NCI-H2196 treated with DMSO at 0.1 percent for 48 hours (cell line): ENCODE data around the gene DAAM2.

Experiments
- DNase-seq: peaks from one replicate; lab custom pipeline; 2025; ENCODE audit not compliant: unreplicated experiment; lab: John Stamatoyannopoulos, UW

The DAAM2 gene

GRCh38 chr6:39843305-39844020 is 51.3 kb downstream of the DAAM2 start:
- no peak for DNase-seq

GRCh38 chr6:39844866-39845265 is 52.7 kb downstream of the DAAM2 start:
- DNase-seq: no peak

GRCh38 chr6:39847221-39847620 is 55.0 kb downstream of the DAAM2 start:
- no peak for DNase-seq

- no peak for DNase-seq
These were observed 56.0 kb downstream of the DAAM2 start for GRCh38 chr6:39848171-39848570.

GRCh38 chr6:39849228-39849627 is 57.1 kb downstream of the DAAM2 start:
- no peak for DNase-seq

GRCh38 chr6:39849764-39850163 is 57.6 kb downstream of the DAAM2 start:
- DNase-seq: no peak

GRCh38 chr6:39850736-39851297 is 58.6 kb downstream of the DAAM2 start:
- DNase-seq: no peak

- no peak for DNase-seq
These were observed 59.2 kb downstream of the DAAM2 start for GRCh38 chr6:39851331-39851730.

GRCh38 chr6:39852324-39852723 is 60.1 kb downstream of the DAAM2 start:
- DNase-seq: no peak

GRCh38 chr6:39853604-39854003 is 61.4 kb downstream of the DAAM2 start:
- no peak for DNase-seq

- no peak for DNase-seq
These were observed 63.3 kb downstream of the DAAM2 start for GRCh38 chr6:39855356-39855995.

- DNase-seq: no peak
These were observed 66.8 kb downstream of the DAAM2 start for GRCh38 chr6:39859025-39859424.

GRCh38 chr6:39861663-39862062 is 69.5 kb downstream of the DAAM2 start:
- no peak for DNase-seq

- no peak for DNase-seq
These were observed 73.1 kb downstream of the DAAM2 start for GRCh38 chr6:39865011-39865888.

GRCh38 chr6:39867592-39867991 is 75.4 kb downstream of the DAAM2 start:
- no peak for DNase-seq

- DNase-seq: no peak
These were observed 78.8 kb downstream of the DAAM2 start for GRCh38 chr6:39870950-39871349.

GRCh38 chr6:39873439-39873838 is 81.3 kb downstream of the DAAM2 start:
- DNase-seq: no peak

GRCh38 chr6:39876111-39876510 is 83.9 kb downstream of the DAAM2 start:
- DNase-seq: no peak

GRCh38 chr6:39876826-39877225 is 84.7 kb downstream of the DAAM2 start:
- DNase-seq: no peak

- DNase-seq: no peak
These were observed 87.4 kb downstream of the DAAM2 start for GRCh38 chr6:39879535-39879934.

- no peak for DNase-seq
These were observed 88.4 kb downstream of the DAAM2 start for GRCh38 chr6:39880594-39880993.
